ENCODE data around the gene EBLN2. TPM values are rescaled to one million over a fixed set of nuclear protein-coding genes. Genes with fewer than 3 reads are reported as not detected.

Gene EBLN2
- total and polyA plus RNA-seq, 8 donors: 0.19 to 28.1 (median 2.0) TPM; not detected in 2

GRCh38 chr3:73096169-73096568, 34.7 kb downstream of the EBLN2 start:
- 64 to 88% (median 77%) methylated on average over 2 of the region's 2 CpGs for WGBS, 5 donors
- intact Hi-C loops (cut with DNase I; ENCODE audit: low total_unique reads): no loop called here

GRCh38 chr3:73098026-73098425, 36.6 kb downstream of the EBLN2 start:
- Histone ChIP-seq H3K36me3 (no peaks in the 10 kb centered on the region), H3K27ac (no peak overlapping the region), H3K4me3 (no peak overlapping the region), H3K4me1 (peaks cover 0 to 8% (median 6%) of the 10 kb centered on the region in 4 donors), H3K27me3 (no peaks in the 10 kb centered on the region), H3K9me3 (no peaks in the 10 kb centered on the region)
- intact Hi-C loops (cut with DNase I; ENCODE audit: low total_unique reads): no loop called here
- TF ChIP-seq POLR2AphosphoS5 (IDR thresholded peaks at IDR 0.05) (no peak), EP300 (IDR thresholded peaks at IDR 0.05) (no peak), CTCF (IDR thresholded peaks at IDR 0.05) (no peak), POLR2A (IDR thresholded peaks at IDR 0.05) (no peak)
- WGBS, 5 donors: 79 to 93% (median 85%) methylated on average over 2 of the region's 2 CpGs
- DNase-seq: no peak

More at GRCh38 chr3:73096169-73096568, 34.7 kb downstream of the EBLN2 start:
- Histone ChIP-seq H3K4me3 (no peak overlapping the region), H3K9me3 (no peaks in the 10 kb centered on the region), H3K36me3 (no peaks in the 10 kb centered on the region), H3K27me3 (no peaks in the 10 kb centered on the region), H3K27ac (no peak overlapping the region), H3K4me1 (peaks cover 0 to 7% (median 3%) of the 10 kb centered on the region in 4 donors)
- no peak for TF ChIP-seq POLR2AphosphoS5 (IDR thresholded peaks at IDR 0.05)
- TF ChIP-seq EP300 (IDR thresholded peaks at IDR 0.05): no peak
- no peak for TF ChIP-seq CTCF (IDR thresholded peaks at IDR 0.05)
- no peak for TF ChIP-seq POLR2A (IDR thresholded peaks at IDR 0.05)
- no peak for DNase-seq

- Histone ChIP-seq H3K9me3 (no peaks in the 10 kb centered on the region), H3K4me3 (no peak overlapping the region), H3K36me3 (no peaks in the 10 kb centered on the region), H3K27ac (no peak overlapping the region), H3K27me3 (no peaks in the 10 kb centered on the region), H3K4me1 (peaks cover 0 to 8% (median 5%) of the 10 kb centered on the region in 4 donors)
- no peak for TF ChIP-seq POLR2A (IDR thresholded peaks at IDR 0.05)
- TF ChIP-seq EP300 (IDR thresholded peaks at IDR 0.05): no peak
- TF ChIP-seq CTCF (IDR thresholded peaks at IDR 0.05): no peak
- no peak for TF ChIP-seq POLR2AphosphoS5 (IDR thresholded peaks at IDR 0.05)
- DNase-seq: no peak
- WGBS, 5 donors: 78 to 95% (median 88%) methylated on average over 1 of the region's 1 CpG
- intact Hi-C loops (cut with DNase I; ENCODE audit: low total_unique reads): no loop called here
These were observed 37.4 kb downstream of the EBLN2 start for GRCh38 chr3:73098873-73099272.

GRCh38 chr3:73100741-73101559, 39.5 kb downstream of the EBLN2 start:
- Histone ChIP-seq H3K9me3 (no peaks in the 10 kb centered on the region), H3K27ac (no peak overlapping the region), H3K27me3 (no peaks in the 10 kb centered on the region), H3K36me3 (no peaks in the 10 kb centered on the region), H3K4me1 (peaks cover 0 to 8% (median 2%) of the 10 kb centered on the region in 4 donors), H3K4me3 (no peak overlapping the region)
- WGBS, 5 donors: 23 to 27% (median 24%) methylated on average over 9 of the region's 9 CpGs
- peak; percentile 89 to 95 for DNase-seq
- no peak for TF ChIP-seq POLR2AphosphoS5 (IDR thresholded peaks at IDR 0.05)
- TF ChIP-seq CTCF (IDR thresholded peaks at IDR 0.05): peak in 5 of 7 experiments; percentile 93 to 97 (median 95)
- intact Hi-C loops (cut with DNase I; ENCODE audit: low total_unique reads): loop anchor here (5.0 to 10.0 kb wide), 2 partner anchors 334 to 396 kb away; no protein-coding TSS in a partner anchor

Data from stomach (tissue), 9 donors.